Left colon (tissue), 2 donors: Measurements from ENCODE around the gene SPAG7. TPM values are rescaled to one million over a fixed set of nuclear protein-coding genes. Genes with fewer than 3 reads are reported as not detected.
"Not testable (repeated sequence)": the region's sequence is repeated elsewhere in the genome, so short reads cannot be mapped to it uniquely, and the experiment has no call there.

Experiments used
- ATAC-seq: fragments of 200-7000 bp; cut with Tn5 transposase; one replicate; pipeline ENCODE4 v1.9.1; 2020; ENCODE audit warnings: mild to moderate bottlenecking, moderate library complexity
- DNase-seq, 2 donors: peaks; one replicate each; pipeline ENCODE4 v3.0.0-alpha.2; 2020
- intact Hi-C, 2 donors: fragments of 100-400 bp; cut with DNase I in 1 of 2; cut with micrococcal nuclease in 1 of 2; formaldehyde crosslinking; loops; one replicate each; pipeline versions ENCODE4 v1.11.2 to v1.14.0; 2022; cut with DNase I, micrococcal nuclease
- microRNA-seq, 2 donors: library from miRNA; unstranded; fragments of <30 nt; microRNA quantifications; one replicate each; pipeline versions ENCODE4 v1.1.0 to v1.2.0, GENCODE V29; 2020
- total RNA-seq, 2 donors: library from RNA; stranded (reverse); fragmentation: NEBNext Ultra II Directional; extraction: Animal tissue kit (Norgen Biotek cat#: 25700); gene quantifications; one replicate each; pipeline ENCODE4 v1.2.1, GENCODE V29; 2021
- donor health status: DM: no; HTN: no; CAD: no.
- donor health status: DM: yes; HTN: yes; CAD: no.

Gene SPAG7
- total RNA-seq, 2 donors from 2014 or later = 49.3 to 68.2 TPM

DNA sequence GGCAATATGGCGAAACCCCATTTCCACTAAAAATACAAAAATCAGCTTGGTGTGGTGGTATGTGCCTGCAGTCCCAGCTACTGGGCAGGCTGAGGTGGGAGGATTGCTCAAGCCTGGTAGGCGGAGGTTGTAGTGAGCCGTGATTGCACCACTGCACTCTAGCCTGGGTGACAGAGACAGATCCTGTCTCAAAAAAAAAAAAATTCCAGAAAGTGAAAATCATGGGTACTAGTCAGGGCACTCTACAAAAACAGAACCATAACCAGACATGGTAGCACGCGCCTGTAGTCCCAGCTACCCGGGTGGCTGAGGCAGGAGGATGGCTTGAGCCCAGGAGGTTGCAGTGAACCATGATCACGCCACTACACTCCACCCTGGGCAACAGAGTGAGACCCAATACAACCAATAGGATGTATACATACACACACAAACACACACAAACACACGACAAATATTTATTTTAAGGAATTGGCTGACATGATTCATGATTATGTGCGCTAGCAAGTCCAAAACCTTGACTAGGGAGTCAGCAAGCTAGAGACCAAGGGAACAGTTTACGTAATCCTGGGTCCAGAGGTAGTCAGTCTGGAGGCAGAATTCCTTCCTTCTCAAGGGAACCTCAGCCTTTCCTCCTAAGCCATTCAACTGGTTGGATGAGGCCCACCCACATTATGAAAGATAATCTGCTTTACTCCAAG lies 47.1 kb downstream of the SPAG7 start:
- ATAC-seq = no peak
- intact Hi-C loops = no loop called here
- no peak for DNase-seq

DNA sequence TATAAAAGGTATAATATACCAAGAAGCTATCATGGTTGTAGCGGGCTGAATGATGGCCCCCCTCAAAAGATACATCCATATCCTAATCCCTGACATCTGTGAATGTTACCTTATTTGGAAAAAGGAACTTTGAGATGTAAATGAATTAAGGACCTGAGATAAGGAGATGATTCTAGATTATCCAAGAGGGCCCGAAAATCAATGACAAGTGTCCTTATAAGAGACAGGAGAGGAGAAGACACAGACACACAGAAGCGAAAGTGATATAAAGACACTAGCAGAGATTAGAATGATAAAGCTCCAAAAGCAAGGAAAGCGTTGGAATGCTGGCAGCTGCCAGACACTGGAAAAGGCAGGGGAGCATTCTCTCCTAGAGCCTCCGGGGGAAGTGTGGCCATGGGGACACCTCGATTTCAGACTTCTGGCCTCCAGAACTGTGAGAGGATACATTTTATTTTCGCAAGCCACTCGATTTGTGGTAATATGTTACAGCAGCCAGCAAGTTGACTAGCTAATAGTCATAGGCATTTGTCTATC lies 48.0 kb downstream of the SPAG7 start:
- DNase-seq (no peak), ATAC-seq (no peak)
- intact Hi-C loops = loop anchor here in 1 of 2 donors (10.0 kb wide), 1 partner anchor 65 kb away; the partner anchor contains the start of gene CAMTA2

DNA sequence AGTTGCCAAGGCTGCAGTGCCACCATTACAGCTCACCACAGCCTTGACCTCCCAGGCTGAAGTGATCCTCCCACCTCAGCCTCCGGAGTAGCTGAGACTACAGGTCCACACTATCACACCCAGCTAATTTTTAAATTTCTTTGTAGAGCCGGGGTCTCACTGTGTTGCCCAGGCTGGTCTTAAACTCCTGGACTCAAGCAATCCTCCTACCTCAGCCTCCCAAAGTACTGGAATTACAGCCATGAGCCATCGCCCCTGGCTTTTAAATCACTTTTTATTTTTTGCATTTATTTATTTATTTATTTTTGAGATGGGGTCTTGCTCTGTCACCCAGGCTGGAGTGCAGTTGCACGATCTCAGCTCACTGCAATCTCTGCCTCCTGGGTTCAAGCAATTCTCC lies 53.1 kb downstream of the SPAG7 start:
- not testable (repeated sequence) for DNase-seq, ATAC-seq
- intact Hi-C loops = loop anchor here in 1 of 2 donors (5.0 to 10.0 kb wide), 2 partner anchors 70 to 148 kb away; partner anchors contain the start of gene CAMTA2

DNA sequence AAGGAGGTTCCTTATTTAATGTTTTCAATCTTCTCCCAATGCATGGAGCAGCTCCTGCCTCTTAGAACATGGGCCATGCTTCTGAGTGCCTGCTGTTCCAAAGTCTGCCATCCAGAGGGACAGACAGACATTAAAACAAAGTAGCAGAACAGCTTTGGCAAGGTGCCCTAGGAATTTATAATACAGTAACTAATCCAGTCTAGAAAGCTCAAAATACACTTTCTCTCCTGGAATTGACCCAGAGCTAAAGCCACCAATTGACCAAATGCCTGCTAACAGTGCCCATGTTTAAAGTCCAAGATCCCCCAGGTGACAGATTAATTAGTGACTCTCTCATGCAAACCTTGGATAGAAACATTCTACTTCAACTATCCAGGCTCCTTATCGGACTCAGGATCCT lies 53.6 kb downstream of the SPAG7 start:
- ATAC-seq = peak; percentile 60
- intact Hi-C loops = loop anchor here in 1 of 2 donors (5.0 to 10.0 kb wide), 2 partner anchors 71 to 148 kb away; partner anchors contain the start of gene CAMTA2
- no peak for DNase-seq

Small RNAs within 50 kb of the gene (microRNA-seq; reads per million reads assigned to microRNA genes)
- gene MIR6864 = 0 to 1.4 reads per million in 2 donors
- 0 reads per million in 2 donors for gene MIR6865

Other genes starting within 250 kb of the SPAG7 start
- gene MED11, start 236.4 kb downstream of the SPAG7 start, total RNA-seq = 10 to 100 TPM; 21.8 to 26.7 TPM
- gene ZMYND15, start 228.0 kb downstream of the SPAG7 start, total RNA-seq = 1 to 10 TPM; 1.1 to 1.9 TPM
- gene CXCL16, start 227.9 kb downstream of the SPAG7 start, total RNA-seq = 10 to 100 TPM; 36.2 to 52.3 TPM
- gene TM4SF5, start 195.9 kb downstream of the SPAG7 start, total RNA-seq = 10 to 100 TPM; 17.3 to 26.9 TPM
- gene VMO1, start 181.5 kb downstream of the SPAG7 start, total RNA-seq = under 1 TPM; 0.73 to 0.79 TPM
- gene GLTPD2, start 178.9 kb downstream of the SPAG7 start, total RNA-seq = under 1 TPM; 0.49 to 0.61 TPM
- gene PSMB6, start 171.7 kb downstream of the SPAG7 start, total RNA-seq = 10 to 100 TPM; 79.4 to 99.6 TPM
- 10 to 100 TPM; 26.1 to 27.5 TPM for gene PLD2, start 160.7 kb downstream of the SPAG7 start, total RNA-seq
- gene MINK1, start 134.5 kb downstream of the SPAG7 start, total RNA-seq = 100 to 1,000 TPM; 193 to 205 TPM
- 1 to 10 TPM; 1.3 to 1.8 TPM for gene C17orf107, start 68.3 kb downstream of the SPAG7 start, total RNA-seq
- gene CHRNE, start 64.7 kb downstream of the SPAG7 start, total RNA-seq = under 1 TPM; 0.43 to 0.81 TPM
- not detected for gene GP1BA, start 35.5 kb downstream of the SPAG7 start, total RNA-seq
- 10 to 100 TPM; 77.5 to 90.0 TPM for gene SLC25A11, start 27.8 kb downstream of the SPAG7 start, total RNA-seq
- gene RNF167, start 27.5 kb downstream of the SPAG7 start, total RNA-seq = 100 to 1,000 TPM in 1 of 2 donors, 10 to 100 TPM in 1; 96.5 to 105 TPM
- 100 to 1,000 TPM; 720 to 812 TPM for gene PFN1, start 19.3 kb downstream of the SPAG7 start, total RNA-seq
- 1 to 10 TPM; 7.3 to 8.9 TPM for gene ENO3, start 16.7 kb downstream of the SPAG7 start, total RNA-seq
- gene CAMTA2, start 19.9 kb upstream of the SPAG7 start, total RNA-seq = 10 to 100 TPM; 49.1 to 52.2 TPM
- 1 to 10 TPM; 1.9 TPM for gene INCA1, start 29.7 kb upstream of the SPAG7 start, total RNA-seq
- gene KIF1C, start 30.1 kb upstream of the SPAG7 start, total RNA-seq = 100 to 1,000 TPM; 212 to 226 TPM
- gene SLC52A1, start 67.6 kb upstream of the SPAG7 start, total RNA-seq = 1 to 10 TPM; 2.4 to 2.5 TPM
- 1 to 10 TPM; 8.0 to 8.6 TPM for gene ZFP3, start 110.7 kb upstream of the SPAG7 start, total RNA-seq
- 1 to 10 TPM; 7.1 to 7.7 TPM for gene ZNF232, start 144.1 kb upstream of the SPAG7 start, total RNA-seq
- gene USP6, start 148.2 kb upstream of the SPAG7 start, total RNA-seq = under 1 TPM; 0.08 to 0.12 TPM
- 1 to 10 TPM; 3.7 to 3.9 TPM for gene ZNF594, start 224.1 kb upstream of the SPAG7 start, total RNA-seq